Brain microvascular endothelial cell (primary cell): ENCODE data around the gene RAB15.

Source experiments
- DNase-seq: peaks from one replicate; pipeline ENCODE4 v3.0.0-alpha.2; 2020
- H3K27ac ChIP-seq: fragments of 250-450 bp; sonication (Bioruptor Pico); 2 replicates; pipeline ENCODE4 v1.5.1; 2020; ENCODE audit warnings: mild to moderate bottlenecking, moderate library complexity
- H3K27me3 ChIP-seq: fragments of 250-450 bp; sonication (Bioruptor Pico); replicated peaks from 2 replicates; pipeline ENCODE4 v1.5.1; 2020; ENCODE audit warnings: mild to moderate bottlenecking
- H3K36me3 ChIP-seq: fragments of 250-450 bp; sonication (Bioruptor Pico); replicated peaks from 2 replicates; pipeline ENCODE4 v1.5.1; 2020; ENCODE audit warnings: mild to moderate bottlenecking
- H3K4me3 ChIP-seq: 2 replicates; pipeline ENCODE4 v1.5.1; 2011; ENCODE audit warnings: low read depth, mild to moderate bottlenecking, control low read depth, low read length, moderate library complexity
- in situ Hi-C: cut with HindIII; loops from 2 replicates; pipeline ENCODE4 v1.10.0; 2017; ENCODE audit warnings: low sequenced_read_pairs, low pct_ligation_motif_present
- TF ChIP-seq, protein P1 (sequence below): IDR thresholded peaks from 2 replicates; pipeline ENCODE4 v1.5.1; 2011; ENCODE audit warnings: low read depth, mild to moderate bottlenecking, moderate library complexity, low read length, control low read depth, inconsistent platforms; ENCODE audit errors: missing control alignments

Gene RAB15

GRCh38 chr14:65010211-65010931 is 38.2 kb upstream of the RAB15 start:
- Histone ChIP-seq H3K36me3 (peaks cover 7% of the 10 kb centered on the region), H3K27me3 (no peaks in the 10 kb centered on the region), H3K4me3 (no peak overlapping the region), H3K27ac (no peak overlapping the region)
- TF ChIP-seq, protein P1, sequence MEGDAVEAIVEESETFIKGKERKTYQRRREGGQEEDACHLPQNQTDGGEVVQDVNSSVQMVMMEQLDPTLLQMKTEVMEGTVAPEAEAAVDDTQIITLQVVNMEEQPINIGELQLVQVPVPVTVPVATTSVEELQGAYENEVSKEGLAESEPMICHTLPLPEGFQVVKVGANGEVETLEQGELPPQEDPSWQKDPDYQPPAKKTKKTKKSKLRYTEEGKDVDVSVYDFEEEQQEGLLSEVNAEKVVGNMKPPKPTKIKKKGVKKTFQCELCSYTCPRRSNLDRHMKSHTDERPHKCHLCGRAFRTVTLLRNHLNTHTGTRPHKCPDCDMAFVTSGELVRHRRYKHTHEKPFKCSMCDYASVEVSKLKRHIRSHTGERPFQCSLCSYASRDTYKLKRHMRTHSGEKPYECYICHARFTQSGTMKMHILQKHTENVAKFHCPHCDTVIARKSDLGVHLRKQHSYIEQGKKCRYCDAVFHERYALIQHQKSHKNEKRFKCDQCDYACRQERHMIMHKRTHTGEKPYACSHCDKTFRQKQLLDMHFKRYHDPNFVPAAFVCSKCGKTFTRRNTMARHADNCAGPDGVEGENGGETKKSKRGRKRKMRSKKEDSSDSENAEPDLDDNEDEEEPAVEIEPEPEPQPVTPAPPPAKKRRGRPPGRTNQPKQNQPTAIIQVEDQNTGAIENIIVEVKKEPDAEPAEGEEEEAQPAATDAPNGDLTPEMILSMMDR, result no peak
- in situ Hi-C loops, result no loop called here
- no peak for DNase-seq

GRCh38 chr14:65007202-65007601 is 35.1 kb upstream of the RAB15 start:
- DNase-seq, result no peak
- Histone ChIP-seq H3K27me3 (no peaks in the 10 kb centered on the region), H3K36me3 (peaks cover 1% of the 10 kb centered on the region), H3K4me3 (no peak overlapping the region), H3K27ac (no peak overlapping the region)
- in situ Hi-C loops, result no loop called here
- TF ChIP-seq, protein P1, result no peak

DNA sequence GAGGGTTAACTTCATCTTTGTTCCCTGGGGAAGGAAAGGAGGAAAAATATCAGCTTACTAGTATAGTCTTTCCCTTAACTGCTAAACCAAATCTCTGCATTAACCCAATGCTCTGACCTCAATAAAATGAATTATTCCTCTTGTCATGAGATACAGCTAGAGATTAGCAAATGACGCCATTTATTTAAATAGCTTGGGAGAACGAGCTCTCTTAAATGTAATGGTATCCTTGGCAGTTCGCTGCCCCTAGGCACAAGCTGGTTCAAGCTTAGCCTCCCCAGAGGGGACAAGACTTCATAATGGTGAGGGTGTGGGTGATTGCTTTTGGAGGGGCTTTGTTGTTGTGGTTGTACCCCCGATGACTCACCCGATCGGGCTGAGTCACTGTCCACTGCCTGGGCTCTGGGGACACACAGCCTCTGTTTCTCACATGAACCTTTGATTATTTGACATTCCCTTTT is 34.2 kb upstream of the RAB15 start:
- Histone ChIP-seq H3K27me3 (no peaks in the 10 kb centered on the region), H3K4me3 (no peak overlapping the region), H3K27ac (peak overlapping the region; percentile 48), H3K36me3 (no peaks in the 10 kb centered on the region)
- peak; percentile 27 for DNase-seq
- TF ChIP-seq, protein P1, result no peak
- in situ Hi-C loops, result no loop called here

DNA sequence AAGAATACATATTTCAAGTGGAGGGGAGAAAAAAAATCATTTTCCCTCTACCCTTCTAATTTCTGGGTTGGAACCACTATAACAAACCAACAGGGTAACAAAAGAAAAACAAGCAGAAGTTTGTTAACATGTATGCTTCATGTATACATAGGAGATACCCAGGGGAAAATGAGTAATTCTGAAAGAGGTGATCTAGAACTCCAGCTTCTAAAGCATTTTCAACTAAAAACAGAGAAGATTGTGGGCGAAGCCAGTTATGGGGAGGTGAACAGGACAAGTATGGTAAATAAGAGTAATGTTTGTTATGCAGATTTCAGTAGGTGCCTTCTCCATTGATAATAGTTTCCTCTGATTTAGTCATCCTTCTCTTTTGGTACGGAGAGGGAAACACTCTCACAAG is 31.3 kb upstream of the RAB15 start:
- in situ Hi-C loops, result no loop called here
- TF ChIP-seq, protein P1, result no peak
- no peaks in the 10 kb centered on the region for H3K36me3 ChIP-seq
- H3K27ac ChIP-seq, result no peak overlapping the region
- H3K27me3 ChIP-seq, result no peaks in the 10 kb centered on the region
- no peak overlapping the region for H3K4me3 ChIP-seq
- DNase-seq, result no peak

DNA sequence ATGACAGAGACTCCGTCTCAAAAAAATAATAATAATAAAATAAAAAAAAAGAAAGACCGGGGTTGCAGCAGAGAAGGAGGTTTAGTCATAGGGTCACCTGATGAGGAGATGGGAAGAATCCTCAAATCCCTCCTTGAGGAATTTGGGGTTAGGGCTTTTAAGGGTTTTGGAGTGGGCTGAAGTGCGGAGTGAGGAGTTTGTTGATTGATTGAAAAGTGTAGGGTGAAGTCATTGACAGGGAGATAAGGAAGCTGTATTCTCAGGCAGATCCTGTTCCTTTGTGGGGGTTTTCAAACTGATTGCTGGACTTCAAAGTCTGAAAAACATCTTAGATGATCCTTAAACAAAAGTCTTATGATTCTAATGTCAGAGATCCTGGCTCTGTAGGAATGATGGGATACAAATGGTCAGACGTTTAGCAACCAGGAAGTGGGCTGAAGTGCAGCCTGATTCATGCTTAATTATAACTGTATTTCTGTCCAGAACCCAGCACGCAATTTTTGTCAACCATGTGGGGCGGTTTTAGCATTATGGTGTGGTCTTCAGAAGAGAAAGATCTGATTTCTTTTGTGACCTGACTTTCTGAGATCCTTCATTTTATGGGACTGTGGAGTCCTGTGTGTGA is 30.6 kb upstream of the RAB15 start:
- H3K4me3 ChIP-seq, result no peak overlapping the region
- in situ Hi-C loops, result no loop called here
- no peaks in the 10 kb centered on the region for H3K36me3 ChIP-seq
- TF ChIP-seq, protein P1, result no peak
- no peaks in the 10 kb centered on the region for H3K27me3 ChIP-seq
- peak; percentile 29 for DNase-seq
- H3K27ac ChIP-seq, result peak overlapping the region; percentile 13
